Measurements from ENCODE around the gene CCNA1.

DNA sequence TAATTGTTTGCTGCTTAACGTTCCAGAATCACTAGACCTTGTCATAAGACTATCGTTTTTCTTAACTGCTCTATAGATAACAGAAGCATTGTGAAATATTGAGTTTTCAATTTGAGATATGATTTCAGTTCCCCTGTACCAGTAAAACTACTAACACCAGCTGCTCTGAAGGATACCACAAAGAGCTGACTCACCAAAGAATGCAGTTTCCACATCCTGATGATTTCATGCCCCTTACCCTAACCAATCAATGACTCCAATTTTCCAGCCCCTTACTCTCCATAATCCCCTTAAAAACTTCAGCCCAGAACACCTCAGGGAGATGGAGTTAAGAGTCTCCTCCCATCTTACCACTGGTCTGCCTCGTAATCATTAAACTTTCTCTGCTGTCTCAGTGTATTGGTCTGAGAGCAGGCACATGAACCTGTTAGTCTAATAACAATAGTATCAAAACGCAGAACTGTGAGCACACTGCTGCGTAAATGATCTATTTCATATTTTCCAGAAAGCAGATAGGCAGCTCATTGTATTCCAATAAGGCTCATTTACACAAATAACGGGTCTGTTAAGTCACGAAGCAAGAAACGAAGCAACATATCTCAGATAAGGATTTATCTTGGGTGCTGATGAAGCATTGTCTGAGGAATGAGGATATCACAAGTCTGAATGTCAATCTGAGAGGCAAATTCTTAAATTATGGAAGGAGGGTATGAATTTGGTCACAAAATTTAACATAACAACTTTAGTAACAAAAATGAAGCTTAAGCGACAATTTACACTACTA is 14.1 kb upstream of the CCNA1 start:
- TF ChIP-seq SMC3 (IDR thresholded peaks at IDR 0.05; ENCODE audit: borderline replicate concordance, low read length) (no peak), POLR2AphosphoS2 (IDR thresholded peaks at IDR 0.05; ENCODE audit: low read depth, low read length) (no peak), ZSCAN29 (IDR thresholded peaks at IDR 0.05) (no peak), BCL11A (IDR thresholded peaks at IDR 0.05; ENCODE audit: low read depth, low read length) (0 out of 2 replicates have a peak, but pooled peaks have one; percentile 30), MEF2A (IDR thresholded peaks at IDR 0.05; ENCODE audit: insufficient read depth, low read depth, low read length) (no peak), JUND (IDR thresholded peaks at IDR 0.05; ENCODE audit: low read depth, low read length) (peak; percentile 35; the same call in 1 of the 2 replicates), POLR2A (IDR thresholded peaks at IDR 0.05; ENCODE audit: low read depth, low read length) (no peak), CREB1 (IDR thresholded peaks at IDR 0.05; ENCODE audit: low read depth) (no peak), POLR2AphosphoS5 (IDR thresholded peaks at IDR 0.05; ENCODE audit: low read length) (no peak), HDAC2 (IDR thresholded peaks at IDR 0.05) (no peak), HDGF (IDR thresholded peaks at IDR 0.05) (no peak)
- TF ChIP-seq, protein P1, sequence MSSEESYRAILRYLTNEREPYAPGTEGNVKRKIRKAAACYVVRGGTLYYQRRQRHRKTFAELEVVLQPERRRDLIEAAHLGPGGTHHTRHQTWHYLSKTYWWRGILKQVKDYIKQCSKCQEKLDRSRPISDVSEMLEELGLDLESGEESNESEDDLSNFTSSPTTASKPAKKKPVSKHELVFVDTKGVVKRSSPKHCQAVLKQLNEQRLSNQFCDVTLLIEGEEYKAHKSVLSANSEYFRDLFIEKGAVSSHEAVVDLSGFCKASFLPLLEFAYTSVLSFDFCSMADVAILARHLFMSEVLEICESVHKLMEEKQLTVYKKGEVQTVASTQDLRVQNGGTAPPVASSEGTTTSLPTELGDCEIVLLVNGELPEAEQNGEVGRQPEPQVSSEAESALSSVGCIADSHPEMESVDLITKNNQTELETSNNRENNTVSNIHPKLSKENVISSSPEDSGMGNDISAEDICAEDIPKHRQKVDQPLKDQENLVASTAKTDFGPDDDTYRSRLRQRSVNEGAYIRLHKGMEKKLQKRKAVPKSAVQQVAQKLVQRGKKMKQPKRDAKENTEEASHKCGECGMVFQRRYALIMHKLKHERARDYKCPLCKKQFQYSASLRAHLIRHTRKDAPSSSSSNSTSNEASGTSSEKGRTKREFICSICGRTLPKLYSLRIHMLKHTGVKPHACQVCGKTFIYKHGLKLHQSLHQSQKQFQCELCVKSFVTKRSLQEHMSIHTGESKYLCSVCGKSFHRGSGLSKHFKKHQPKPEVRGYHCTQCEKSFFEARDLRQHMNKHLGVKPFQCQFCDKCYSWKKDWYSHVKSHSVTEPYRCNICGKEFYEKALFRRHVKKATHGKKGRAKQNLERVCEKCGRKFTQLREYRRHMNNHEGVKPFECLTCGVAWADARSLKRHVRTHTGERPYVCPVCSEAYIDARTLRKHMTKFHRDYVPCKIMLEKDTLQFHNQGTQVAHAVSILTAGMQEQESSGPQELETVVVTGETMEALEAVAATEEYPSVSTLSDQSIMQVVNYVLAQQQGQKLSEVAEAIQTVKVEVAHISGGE (CRISPR knock-in tag; IDR thresholded peaks at IDR 0.05), result no peak
- TF ChIP-seq, protein P2, sequence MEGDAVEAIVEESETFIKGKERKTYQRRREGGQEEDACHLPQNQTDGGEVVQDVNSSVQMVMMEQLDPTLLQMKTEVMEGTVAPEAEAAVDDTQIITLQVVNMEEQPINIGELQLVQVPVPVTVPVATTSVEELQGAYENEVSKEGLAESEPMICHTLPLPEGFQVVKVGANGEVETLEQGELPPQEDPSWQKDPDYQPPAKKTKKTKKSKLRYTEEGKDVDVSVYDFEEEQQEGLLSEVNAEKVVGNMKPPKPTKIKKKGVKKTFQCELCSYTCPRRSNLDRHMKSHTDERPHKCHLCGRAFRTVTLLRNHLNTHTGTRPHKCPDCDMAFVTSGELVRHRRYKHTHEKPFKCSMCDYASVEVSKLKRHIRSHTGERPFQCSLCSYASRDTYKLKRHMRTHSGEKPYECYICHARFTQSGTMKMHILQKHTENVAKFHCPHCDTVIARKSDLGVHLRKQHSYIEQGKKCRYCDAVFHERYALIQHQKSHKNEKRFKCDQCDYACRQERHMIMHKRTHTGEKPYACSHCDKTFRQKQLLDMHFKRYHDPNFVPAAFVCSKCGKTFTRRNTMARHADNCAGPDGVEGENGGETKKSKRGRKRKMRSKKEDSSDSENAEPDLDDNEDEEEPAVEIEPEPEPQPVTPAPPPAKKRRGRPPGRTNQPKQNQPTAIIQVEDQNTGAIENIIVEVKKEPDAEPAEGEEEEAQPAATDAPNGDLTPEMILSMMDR (IDR thresholded peaks at IDR 0.05 in 2 of 3, conservative IDR thresholded peaks at IDR 0.05 in 1 of 3; ENCODE audit: control insufficient read depth in 2 of 3, extremely low read depth in 1 of 3, insufficient read depth in 1 of 3, low read depth in 3 of 3, low read length in 3 of 3), result no peak
- TF ChIP-seq, protein P3, sequence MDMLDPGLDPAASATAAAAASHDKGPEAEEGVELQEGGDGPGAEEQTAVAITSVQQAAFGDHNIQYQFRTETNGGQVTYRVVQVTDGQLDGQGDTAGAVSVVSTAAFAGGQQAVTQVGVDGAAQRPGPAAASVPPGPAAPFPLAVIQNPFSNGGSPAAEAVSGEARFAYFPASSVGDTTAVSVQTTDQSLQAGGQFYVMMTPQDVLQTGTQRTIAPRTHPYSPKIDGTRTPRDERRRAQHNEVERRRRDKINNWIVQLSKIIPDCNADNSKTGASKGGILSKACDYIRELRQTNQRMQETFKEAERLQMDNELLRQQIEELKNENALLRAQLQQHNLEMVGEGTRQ (IDR thresholded peaks at IDR 0.05; ENCODE audit: borderline replicate concordance, low read depth, low read length), result no peak

All from GM12878 (cell line).